ENCODE data around the gene VSTM2B.
"Not testable (repeated sequence)": the region's sequence is repeated elsewhere in the genome, so short reads cannot be mapped to it uniquely, and the experiment has no call there.

VSTM2B gene

GRCh38 chr19:29548483-29549085 is 22.8 kb downstream of the VSTM2B start:
- no peak for DNase-seq

DNA sequence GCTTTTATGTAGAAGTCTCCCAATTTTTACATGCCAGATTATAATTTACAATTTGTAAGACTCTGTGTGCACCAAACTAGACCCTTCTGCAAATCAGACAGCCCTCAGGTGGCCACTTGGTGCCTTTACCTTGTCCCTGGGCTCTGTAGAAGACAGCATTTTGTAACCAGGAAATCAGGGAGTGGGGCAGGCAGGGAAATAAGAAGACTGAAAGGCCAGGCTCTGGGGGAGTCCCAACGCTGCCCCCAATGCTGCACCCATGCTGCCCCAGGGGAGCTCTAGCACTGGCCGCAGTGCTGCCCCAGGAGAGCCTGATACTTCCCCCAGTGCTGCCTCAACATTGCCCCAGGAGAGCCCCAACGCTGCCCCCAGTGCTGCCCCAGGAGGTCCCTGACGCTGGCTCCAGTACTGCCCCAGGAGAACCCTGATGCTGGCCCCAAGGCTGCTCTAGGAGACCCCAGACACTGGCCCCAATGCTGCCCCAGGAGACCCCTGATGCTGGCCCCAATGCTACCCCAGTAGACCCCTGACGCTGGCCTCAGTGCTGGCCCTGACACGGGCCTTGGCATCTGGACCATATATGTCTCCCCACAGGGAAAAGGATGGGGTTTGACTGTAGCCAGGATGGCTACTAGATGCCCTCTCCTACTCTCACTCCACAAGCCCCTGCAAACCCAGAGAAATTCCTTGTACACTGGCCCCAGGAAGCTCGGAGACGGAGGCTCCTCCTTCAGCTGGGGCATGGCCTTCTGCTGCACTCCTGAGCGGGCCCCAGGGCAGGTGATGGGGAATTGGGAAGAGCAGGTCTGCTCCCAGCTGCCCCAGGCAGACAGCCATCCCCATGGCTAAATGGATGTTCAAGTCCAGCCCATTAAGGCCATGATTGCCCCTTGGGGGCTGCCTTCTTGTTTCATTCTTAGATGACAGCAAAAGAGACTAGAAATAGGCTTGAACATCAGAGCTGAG is 23.6 kb downstream of the VSTM2B start:
- no peak for DNase-seq

GRCh38 chr19:29550896-29551295 is 25.1 kb downstream of the VSTM2B start:
- no peak for DNase-seq

GRCh38 chr19:29551774-29552173 is 26.0 kb downstream of the VSTM2B start:
- DNase-seq, result no peak

GRCh38 chr19:29552454-29553280 is 26.9 kb downstream of the VSTM2B start:
- DNase-seq, result no peak

DNA sequence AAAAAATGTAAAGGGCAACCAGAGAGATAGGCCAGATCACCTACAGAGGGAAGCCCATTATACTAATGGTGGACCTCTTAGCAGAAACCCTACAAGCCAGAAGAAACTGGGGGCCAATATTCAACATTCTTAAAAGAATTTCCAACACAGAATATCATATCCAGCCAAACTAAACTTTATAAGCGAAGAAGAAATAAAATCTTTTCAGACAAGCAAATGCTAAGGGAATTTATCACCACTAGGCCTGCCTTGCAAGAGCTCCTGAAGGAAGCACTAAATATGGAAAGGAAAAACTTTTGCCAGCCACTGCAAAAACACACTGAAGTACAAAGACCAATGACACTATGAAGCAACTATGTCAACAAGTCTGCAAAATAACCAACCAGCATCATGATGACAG is 28.4 kb downstream of the VSTM2B start:
- no peak for DNase-seq

DNA sequence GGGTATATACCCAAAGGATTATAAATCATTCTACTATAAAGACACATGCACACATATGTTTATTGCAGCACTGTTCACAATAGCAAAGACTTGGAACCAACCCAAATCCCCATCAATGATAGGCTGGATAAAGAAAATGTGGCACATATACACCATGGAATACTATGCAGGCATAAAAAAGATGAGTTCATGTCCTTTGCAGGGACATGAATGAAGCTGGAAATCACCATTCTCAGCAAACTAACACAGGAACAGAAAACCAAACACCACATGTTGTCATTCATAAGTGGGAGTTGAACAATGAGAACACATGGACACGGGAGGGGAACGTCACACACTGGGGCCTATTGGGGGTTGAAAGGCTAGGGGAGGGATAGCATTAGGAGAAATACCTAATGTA is 33.3 kb downstream of the VSTM2B start:
- not testable (repeated sequence) for DNase-seq

GRCh38 chr19:29559743-29560142 is 33.9 kb downstream of the VSTM2B start:
- no peak for DNase-seq

DNA sequence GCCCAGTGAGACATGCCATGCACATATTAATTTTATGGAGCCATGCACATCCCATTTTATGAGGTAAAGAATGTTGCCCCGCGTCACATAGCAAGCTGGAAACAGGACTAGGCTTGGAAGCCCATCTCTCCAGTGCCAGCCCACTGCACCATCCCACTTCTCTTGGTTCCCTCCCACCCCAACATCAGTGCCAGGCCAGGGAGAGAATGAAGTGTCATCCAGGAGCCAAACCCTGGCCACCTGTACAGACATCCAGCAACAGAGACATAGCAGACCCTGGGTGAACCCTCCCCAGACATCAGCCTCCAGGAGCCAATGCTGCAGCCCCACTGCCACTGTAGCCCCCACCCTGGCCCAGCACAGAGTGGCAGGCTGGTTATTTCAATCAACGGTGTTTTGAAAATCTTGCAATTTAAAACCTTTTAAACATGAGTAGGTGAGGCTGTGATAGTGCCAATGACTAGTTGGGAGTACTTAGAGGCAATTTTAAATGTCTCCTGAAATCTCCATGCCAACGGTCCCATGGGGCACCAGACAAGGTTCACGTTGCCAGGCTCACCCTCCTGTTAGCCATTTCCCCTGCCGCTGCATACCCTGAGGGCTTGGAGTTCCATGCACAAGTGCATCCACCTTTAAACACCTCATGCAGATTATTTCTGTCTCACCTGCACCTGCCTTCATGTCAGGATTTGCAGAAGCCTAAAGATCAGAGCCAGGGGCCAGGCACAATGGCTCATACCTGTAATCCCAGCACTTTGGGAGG is 34.7 kb downstream of the VSTM2B start:
- DNase-seq, result no peak

DNA sequence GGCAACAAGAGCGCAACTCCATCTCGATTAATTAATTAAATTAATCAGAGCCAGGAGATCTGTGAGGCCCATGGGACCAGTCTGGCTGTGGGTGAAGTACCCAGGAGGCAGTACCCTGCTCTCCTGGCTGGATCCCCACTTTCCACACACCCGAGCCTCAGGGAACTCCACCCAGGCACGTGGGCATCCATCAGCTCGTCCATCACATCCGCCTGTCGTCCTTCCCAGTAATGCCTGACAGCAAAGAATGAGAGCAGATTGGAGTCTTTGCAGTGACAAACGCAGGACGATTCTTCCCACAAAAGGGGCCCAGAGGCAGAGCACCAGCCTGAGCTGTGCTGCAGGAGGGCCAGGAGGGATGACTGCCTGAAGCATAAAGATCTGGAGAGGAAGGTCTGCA is 35.8 kb downstream of the VSTM2B start:
- DNase-seq, result no peak

DNA sequence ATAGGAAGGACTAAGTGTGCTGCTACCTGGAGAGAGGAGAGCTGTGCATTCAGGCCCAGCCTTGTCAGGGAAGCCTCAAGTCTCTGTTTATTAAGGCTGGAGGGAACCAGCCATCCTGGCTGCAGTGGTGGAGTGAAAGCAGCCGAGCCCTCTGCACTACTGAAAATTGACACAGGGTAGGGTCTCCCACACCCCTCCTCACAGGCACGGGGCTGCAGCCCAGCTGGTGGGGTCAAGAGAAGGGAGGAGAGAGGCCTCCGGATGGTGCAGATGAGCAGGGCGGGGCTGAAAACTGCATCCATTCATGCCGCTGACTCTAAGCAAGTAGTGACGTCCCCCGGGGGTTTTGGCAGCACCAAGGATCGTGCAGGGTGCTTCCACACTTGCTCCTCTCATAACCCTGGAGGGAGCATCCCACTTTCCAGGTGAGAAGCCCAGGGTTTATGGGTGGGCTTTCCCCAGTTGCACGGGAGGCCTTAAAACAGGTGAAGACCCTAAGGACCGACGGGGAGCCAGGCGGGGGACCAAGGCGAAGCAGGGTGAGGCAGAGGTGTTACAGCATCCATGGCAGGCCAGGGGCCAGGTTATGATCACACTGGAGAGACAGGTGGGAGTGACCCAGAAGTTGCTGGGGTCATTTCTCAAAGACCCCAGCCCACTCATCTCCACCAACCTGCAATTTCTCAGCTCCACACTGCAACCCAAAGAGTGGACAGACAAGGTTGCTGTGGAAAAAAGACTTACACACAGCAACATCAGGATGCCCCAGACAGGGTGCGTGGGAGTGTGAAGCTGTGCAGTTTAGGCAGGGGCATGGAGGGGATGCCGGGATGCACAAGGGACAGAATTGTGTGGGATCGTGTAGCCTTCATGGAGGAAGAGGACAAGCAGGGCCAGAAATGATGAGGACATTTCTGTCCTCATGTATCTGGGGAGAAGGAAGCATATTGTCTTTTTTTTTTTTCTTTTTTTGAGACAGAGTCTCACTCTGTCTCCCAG is 36.8 kb downstream of the VSTM2B start:
- no peak for DNase-seq

DNA sequence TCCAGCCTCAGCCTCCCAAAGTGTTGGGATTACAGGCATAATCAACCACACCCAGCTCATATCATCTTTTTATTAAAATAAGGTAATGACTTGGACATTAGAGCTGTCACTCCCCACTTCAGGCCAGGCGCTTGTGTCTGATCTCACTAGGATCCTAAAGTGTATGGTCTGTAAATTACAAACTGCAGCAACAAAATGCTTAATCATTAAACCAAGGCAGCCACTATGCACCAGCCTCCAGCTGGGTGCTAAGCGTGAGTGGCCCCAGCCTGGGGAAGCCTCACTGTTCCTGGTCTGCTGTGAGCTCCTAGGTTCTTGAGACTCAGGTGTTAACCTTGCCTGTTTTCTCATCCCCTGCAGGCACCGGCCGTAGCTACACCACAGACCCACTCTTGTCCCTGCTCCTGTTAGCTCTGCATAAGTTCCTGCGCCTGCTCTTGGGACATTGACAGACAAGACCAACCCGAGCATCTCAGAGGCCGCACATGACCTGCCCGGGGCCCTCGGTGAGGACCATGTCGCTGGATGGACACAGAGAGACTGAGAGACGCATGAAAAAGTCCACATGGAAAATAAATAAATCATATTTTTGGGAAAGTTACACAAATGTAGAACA is 37.8 kb downstream of the VSTM2B start:
- no peak for DNase-seq

DNA sequence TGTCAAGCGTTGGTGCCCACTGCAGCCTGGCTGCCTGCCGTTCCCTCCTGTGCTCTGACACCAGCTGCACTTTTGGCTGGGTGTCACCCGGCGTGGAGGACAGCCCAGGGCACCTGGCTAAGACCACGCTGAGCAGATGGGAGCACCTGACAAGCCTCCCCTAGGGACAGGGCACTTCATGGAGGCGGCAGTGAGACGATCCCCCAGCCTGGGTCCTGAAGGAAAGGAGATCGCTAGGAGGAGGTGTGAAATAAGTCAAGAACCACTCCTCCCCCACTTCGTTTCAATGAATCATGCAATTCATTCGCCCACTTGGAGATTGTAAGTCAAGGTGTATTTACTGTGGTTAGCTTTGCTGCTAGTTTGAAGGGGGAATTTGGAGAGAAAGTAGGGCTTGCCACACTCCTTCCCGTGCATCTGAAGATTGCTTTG is 38.8 kb downstream of the VSTM2B start:
- no peak for DNase-seq

- DNase-seq, result no peak
These were observed 39.4 kb downstream of the VSTM2B start for GRCh38 chr19:29565171-29565570.

- DNase-seq, result no peak
These were observed 40.8 kb downstream of the VSTM2B start for GRCh38 chr19:29566496-29567054.

DNA sequence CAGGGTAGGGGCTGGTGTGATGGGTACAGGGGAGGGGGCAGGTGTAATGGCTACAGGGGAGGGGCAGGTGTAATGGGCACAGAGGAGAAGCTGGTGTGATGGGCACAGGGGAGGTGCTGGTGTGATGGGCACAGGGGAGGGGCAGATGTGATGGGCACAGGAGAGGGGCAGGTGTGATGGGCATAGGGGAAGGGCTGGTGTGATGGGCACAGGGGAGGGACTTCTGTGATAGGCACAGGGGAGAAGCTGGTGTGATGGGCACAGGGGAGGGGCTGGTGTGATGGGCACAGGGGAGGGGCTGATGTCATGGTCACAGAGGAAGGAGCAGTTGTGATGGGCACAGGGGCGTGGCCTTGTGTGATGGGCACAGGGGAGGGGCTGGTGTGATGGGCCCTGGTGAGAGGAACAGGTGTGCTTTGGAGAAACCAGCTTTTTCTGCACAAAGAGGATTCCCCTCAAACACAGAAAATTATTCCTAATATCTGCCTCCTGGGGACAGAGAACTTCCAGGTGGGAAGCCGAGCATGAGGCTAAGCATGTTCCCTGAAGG is 41.6 kb downstream of the VSTM2B start:
- no peak for DNase-seq

GRCh38 chr19:29568036-29569025 is 42.5 kb downstream of the VSTM2B start:
- DNase-seq, result no peak

DNA sequence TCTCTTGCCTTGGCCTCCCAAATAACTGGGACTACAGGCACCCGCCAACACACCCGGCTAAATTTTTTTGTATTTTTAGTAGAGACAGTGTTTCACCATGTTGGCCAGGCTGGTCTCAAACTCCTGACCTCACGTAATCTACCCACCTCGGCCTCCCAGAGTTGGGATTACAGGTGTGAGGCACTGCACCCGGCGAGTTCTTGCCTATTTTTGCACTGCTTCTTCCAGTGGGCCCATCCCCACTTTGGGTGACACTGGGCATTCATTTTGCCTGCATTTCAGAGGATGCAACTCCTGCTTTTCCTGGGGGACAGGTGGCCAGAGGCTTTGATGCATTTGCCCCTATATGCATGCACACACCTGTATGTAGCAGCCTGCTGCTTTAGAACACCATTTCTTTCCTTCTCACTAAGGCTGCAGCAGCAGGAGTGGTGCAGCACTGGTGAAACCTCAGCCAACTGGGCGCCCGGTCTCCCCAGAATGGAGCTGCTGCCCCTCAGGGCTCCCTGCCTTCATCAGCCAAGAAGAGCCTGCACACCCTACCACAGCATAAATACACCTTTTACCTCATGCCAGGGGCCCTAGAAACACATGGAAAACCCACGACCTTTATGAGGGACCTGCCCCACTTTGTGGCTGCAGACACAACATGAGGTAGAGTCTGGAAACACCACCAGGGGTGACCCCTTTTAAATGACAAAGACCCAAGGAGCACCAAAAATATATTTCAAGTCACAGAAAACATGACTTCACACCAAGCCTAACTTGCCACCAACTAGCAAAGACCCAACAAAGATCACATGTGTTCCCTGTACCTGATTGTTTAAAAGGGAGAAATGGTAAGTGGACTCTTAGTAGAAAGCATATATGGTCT is 43.5 kb downstream of the VSTM2B start:
- no peak for DNase-seq
